Activated CD4-positive, alpha-beta T cell treated with anti-CD3 and anti-CD28 coated beads for 48 hours (primary cell): Measurements from ENCODE around the gene TRIM59.
"Not testable (repeated sequence)": the region's sequence is repeated elsewhere in the genome, so short reads cannot be mapped to it uniquely, and the experiment has no call there.

ENCODE experiments used
- DNase-seq: peaks from one replicate; pipeline ENCODE4 v3.0.0-alpha.2; 2020

The TRIM59 gene

DNA sequence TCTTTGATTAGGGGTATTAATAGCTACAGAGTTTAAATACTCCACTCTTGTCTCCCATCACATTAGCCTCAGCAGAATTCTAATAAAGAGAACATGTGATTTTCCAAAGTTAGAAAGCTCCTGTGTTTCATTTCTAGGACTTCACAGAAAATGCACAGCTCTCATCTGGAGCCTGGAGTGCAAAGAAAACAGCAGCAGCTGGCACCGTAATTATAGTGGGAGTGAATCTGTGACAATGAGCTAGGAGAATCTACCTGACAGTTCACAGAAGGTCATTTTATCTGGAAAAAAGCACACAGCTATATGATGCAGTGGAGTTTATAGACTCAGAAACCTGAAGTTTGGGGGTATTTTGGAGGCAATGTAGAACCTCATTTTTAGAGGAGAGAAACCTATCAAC is 5.4 kb upstream of the TRIM59 start:
- DNase-seq = no peak

DNA sequence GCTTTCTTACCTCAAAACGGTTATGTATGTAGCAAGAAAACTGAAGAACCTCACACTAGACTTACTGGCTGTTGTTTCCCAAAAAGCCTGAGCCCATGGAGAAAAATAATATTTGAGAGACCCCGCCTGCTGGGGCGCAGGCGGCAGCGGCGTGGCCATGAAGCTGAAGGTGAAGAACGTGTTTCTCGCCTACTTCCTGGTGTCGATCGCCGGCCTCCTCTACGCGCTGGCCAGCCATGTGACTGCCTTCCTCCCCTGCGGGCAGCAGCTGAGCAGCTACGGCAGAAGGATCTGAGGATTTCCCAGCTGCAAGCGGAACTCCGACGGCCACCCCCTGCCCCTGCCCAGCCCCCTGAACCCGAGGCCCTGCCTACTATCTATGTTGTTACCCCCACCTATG is 2.7 kb upstream of the TRIM59 start:
- DNase-seq = not testable (repeated sequence)

GRCh38 chr3:160451602-160452001 is 2.0 kb upstream of the TRIM59 start:
- no peak for DNase-seq

GRCh38 chr3:160450846-160451245 is 1.3 kb upstream of the TRIM59 start:
- DNase-seq = no peak

DNA sequence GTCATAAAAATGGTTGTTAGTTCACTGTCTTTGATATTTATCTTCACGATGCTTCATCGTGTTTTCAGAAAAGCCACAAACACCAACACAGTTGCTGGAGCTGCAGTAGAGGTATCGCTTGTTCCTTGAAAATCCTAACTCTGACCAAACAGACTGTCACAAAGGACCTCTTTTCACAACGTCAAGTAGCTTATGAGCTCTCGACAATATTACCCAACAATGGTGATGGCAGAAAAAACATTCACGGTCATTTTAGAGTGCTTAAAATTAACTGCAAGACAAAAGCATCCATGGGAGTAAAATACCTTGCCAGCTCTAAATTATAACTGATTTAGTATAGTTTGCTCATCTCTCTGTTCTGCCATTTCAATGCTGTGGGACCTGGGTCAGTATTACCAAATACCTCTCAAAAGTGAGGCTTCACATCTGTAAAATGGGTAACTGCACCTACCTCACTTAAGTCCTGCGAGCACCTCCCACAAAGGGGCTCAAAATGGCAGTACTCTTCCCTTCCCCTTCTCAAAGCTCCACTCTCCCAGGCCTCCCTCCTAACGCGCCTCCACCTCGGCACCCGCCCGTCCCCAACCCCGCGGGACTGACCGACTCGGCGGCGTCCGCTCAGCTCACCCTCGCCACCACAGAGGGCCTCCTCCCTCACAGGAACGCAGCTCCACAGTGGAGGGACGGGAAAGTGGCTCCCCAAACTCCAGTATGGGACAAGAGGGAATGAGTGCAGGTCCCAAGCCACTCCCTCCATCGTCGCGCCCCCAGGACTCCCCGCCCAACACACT is 546 bp downstream of the TRIM59 start:
- peak; percentile 63 for DNase-seq

DNA sequence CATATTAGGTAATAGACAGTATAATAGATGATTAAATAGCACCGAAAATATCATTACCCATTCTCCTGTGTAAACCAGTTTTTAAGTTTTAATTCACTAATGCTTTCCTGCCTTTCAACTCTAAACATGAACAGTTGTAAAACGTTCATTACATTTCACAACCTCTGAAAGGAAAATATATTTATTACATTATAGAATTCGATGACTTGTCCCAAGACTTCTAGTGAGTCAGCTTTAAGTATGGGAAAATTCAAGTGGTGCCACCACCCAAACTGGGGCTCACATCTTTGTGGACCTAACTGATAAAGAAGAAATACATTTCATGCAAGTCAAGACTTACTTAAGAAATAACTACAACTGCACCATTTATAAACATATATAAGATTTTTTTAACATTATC is 2.0 kb downstream of the TRIM59 start:
- DNase-seq = no peak

DNA sequence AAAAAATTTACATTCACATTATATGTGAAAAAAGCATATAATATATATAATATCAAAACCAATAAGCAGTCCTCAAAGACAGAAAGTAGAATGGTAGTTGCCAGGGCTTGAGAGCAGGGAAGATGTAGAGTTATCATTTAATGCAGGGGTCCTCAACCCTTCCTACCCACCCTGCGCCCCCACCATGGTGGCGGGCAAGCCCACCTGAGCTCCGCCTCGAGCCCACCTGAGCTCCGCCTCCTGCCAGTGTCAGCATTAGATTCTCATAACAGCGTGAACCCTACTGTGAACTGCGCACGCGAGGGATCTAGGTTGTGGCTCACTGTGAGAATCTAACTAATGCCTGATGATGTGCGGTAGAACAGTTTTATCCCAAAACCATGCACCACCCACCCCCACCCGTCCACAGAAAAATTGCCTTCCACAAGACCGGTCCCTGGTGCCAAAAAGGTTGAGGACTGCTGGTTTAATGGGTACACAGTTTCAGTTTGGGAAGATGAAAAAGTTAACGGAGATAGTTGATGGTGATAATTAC is 3.0 kb downstream of the TRIM59 start:
- DNase-seq = no peak

DNA sequence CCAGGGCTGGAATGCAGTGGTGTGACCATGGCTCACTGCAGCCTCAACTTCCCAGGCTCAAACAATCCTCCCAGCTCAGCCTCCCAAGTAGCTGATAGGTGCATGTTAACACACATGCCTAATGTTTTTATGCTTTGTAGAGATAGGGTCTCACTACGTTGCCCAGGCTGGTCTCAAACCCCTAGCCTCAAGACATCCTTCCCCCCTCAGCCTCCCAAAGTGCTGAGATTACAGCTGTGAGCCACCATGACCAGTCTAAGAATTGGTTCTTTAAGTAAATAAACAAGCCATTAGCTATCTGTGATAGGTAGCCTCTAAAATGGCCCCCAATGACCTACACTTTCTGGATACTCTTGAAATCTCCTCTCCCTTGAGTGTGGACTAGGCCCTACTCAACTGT is 3.7 kb downstream of the TRIM59 start:
- DNase-seq = no peak

DNA sequence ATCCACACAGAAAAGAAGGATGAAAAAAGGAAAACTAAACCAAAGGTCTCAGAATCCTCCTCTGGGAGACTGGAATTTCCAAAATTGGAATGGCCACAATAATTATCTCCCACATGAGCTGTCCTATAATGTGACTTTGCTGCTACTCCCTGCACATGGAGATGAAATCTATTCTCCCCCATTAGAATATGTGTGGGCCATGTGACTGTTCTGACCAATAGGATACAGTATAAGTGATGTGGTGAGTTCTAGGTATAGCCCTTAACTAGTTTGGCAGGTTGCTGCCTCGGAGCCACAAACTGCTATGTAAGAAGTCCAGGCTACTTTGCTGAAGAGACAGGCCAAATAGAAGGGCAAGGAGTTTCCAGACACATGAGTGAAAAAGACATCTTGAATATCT is 5.2 kb downstream of the TRIM59 start:
- no peak for DNase-seq

DNA sequence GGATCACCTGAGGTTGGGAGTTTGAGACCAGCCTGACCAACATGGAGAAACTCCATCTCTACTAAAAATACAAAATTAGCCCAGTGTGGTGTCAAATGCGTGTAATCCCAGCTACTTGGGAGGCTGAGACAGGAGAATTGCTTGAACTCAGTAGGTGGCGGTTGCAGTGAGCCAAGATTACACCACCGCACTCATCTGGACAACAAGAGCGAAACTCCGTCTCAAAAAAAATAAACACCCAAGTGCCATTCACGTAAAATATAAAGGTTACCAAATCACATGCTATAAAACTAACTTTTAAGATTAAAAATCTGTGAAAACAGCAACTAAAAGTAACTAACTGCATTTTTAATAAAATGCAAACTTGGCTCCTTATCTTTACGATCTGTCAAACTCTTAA is 8.9 kb downstream of the TRIM59 start:
- DNase-seq = no peak

DNA sequence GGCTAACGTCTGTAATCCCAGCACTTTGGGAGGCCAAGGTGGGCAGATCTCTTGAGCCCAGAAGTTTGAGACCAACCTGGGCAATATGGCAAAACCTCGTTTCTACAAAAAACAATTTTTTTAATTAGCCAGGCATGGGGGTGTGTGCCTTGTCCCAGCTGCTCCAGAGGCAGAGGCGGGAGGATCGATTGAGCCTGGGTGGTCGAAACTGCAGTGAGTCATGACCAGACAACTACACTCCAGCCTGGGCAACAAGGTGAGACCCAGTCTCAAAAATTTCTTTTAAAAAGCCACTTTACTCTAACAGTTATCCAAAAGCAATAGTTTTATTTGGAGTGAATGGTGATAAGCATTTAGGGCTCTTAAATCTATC is 12.5 kb downstream of the TRIM59 start:
- no peak for DNase-seq

DNA sequence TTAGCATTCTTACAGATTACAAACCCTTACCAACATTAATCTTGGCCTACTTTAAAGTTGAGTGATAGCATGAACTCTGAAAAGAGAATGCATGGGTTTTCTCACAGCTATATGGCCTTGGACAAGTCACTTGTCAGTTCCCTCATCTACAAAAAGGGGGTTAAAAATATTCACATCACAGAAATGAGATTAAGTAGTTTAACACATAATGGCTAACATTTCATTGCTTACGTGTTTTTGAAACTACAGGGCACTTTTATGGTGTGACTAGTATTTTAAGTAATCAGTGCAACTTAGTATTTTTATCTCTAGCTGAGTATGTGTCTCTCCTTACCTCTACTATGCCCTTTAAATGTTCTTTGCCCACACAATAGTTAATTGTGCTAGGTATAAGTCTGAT is 13.8 kb downstream of the TRIM59 start:
- no peak for DNase-seq

DNA sequence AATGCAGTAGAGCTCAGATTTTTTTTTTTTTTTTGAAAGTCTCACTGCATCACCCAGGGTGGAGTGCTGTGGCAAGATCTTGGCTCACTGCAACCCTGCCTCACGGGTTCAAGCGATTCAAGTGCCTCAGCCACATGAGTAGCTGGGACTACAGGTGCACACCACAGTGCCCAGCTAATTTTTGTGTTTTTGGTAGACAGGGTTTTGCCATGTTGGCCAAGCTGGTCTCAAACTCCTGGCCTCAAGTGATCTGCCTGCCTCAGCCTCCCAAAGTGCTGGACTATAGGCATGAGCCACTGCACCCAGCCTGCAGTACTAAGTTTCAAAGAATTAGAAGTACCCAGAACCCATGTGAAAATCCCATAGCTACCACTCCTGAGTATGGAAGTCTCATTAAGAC is 14.5 kb downstream of the TRIM59 start:
- no peak for DNase-seq

GRCh38 chr3:160434071-160434470 is 15.5 kb downstream of the TRIM59 start:
- no peak for DNase-seq

- DNase-seq = no peak
These were observed 21.7 kb downstream of the TRIM59 start for GRCh38 chr3:160427832-160428424.

- DNase-seq = no peak
These were observed 32.3 kb downstream of the TRIM59 start for GRCh38 chr3:160417311-160417710.

DNA sequence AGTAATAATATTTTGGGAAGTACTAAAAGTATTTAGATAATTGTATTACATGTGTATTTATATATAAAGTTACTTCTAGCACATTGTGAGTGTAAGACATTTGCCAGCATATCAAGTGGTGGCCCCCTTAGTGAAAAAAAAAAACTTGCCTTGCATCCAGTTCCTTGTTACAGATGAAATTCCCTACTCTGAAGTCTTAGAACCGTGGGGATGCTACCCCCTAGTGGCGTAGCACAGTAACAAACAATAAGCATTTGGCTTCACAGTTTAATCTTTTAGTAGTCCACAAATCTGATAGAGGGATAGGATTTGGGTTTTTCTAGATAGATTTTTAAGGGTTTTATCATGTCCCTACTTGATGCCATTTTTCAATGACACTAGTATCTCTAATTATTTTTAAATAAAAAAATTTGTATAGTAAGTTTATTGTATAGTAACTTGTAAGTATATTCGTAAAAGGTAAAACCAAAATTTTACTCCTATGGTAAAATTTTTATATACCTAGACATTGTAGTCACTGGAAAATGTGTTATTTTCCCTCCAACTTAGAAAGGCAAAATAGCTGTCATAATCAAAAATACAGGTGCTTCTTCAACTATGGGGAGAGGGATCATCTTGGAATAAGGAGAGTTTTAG is 35.9 kb downstream of the TRIM59 start:
- peak; percentile 69 for DNase-seq

DNA sequence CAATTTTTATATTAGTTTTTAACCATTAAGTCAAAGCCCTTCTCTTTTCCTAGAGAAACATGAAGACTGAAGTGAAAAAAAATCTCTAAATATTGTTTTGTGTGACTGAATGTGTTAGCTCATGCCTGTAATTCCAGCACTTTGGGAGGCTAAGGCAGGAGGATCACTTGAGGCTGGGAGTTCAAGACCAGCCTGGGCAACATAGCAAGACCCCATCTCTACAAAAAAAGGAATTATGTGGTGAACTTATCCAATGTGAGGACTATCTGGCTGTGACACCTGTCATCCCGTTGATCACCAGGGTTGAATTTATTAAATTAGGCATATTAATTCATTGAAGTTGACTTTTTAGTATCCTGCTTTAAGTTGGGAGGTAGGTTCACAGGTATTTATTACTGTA is 37.1 kb downstream of the TRIM59 start:
- DNase-seq = no peak

- DNase-seq = no peak
These were observed 39.6 kb downstream of the TRIM59 start for GRCh38 chr3:160409812-160410610.

- no peak for DNase-seq
These were observed 45.7 kb downstream of the TRIM59 start for GRCh38 chr3:160403796-160404470.

GRCh38 chr3:160403028-160403545 is 46.5 kb downstream of the TRIM59 start:
- no peak for DNase-seq
